Activated naive CD8-positive, alpha-beta T cell treated with anti-CD3 and anti-CD28 coated beads, Interleukin-2, amount 50 U/mL, for 24 hours (primary cell): ENCODE results near the gene KDM7A.
A peak's percentile ranks its signal among the peaks of the same experiment; 100 is the strongest.
"Not testable (repeated sequence)": the region's sequence is repeated elsewhere in the genome, so short reads cannot be mapped to it uniquely, and the experiment has no call there.

ENCODE experiments used
- ATAC-seq: fragments of 150-1000 bp; cut with Tn5 transposase; one replicate; pipeline ENCODE4 v1.10.0; 2021
- DNase-seq: peaks from one replicate; pipeline ENCODE4 v3.0.0; 2021
- H3K27ac Mint-ChIP-seq: one replicate; pipeline ENCODE4 v1.8.0; 2021; ENCODE audit warnings: mild to moderate bottlenecking, mixed read lengths
- H3K27me3 Mint-ChIP-seq: one replicate; pipeline ENCODE4 v1.8.0; 2021; ENCODE audit warnings: mixed read lengths
- H3K36me3 Mint-ChIP-seq: one replicate; pipeline ENCODE4 v1.8.0; 2021; ENCODE audit warnings: low read depth, mixed read lengths
- H3K4me1 Mint-ChIP-seq: one replicate; pipeline ENCODE4 v1.8.0; 2021; ENCODE audit warnings: mixed read lengths
- H3K4me3 Mint-ChIP-seq: one replicate; pipeline ENCODE4 v1.8.0; 2021; ENCODE audit warnings: mild to moderate bottlenecking, moderate library complexity, mixed read lengths
- H3K9me3 Mint-ChIP-seq: one replicate; pipeline ENCODE4 v1.8.0; 2021; ENCODE audit warnings: mixed read lengths

The KDM7A gene

DNA sequence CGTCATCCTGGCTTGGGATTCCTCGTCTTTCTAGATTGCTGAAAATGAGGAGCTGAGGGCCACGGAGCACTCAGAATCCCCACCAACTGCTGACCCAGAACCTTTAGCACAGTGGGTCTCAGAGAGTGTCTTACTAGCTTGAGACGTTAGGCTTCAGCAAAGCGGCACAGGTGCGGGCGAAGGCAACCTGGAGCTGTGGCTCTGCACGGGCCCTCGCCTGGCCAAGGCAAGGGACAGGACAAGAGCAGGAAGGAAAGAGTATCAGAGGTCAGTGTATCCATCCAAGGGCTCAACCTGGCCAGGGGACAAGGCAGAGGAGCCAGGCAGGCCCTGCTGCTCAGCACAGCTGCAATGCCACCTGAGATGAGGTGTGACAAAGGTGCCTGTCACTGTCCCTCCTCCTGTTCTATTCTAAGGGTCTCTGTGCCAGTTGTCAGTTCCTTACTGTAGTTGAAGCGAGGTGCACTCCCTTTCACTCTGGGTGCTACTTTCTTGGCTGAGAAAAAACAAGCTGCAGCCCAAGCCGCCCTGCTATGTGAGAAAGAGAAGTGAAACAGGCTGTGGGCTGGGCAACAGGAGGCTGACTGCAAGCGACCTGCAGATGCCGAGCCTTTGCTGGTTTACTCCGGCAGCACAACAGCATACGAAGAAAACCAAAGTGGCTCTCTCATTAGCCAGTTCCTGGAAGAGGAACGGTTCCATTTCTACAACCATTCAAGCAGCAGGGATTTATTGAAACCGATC lies 33.3 kb upstream of the KDM7A start:
- no peaks in the 10 kb centered on the region for H3K27me3 Mint-ChIP-seq
- DNase-seq (peak; percentile 40), ATAC-seq (peak; percentile 70)
- no peaks in the 10 kb centered on the region for H3K36me3 Mint-ChIP-seq
- no peaks in the 10 kb centered on the region for H3K9me3 Mint-ChIP-seq
- peaks cover 53% of the 10 kb centered on the region for H3K4me1 Mint-ChIP-seq
- peak overlapping the region; percentile 37 for H3K27ac Mint-ChIP-seq
- H3K4me3 Mint-ChIP-seq, result no peak overlapping the region

GRCh38 chr7:140206616-140207389 lies 30.0 kb upstream of the KDM7A start:
- no peak overlapping the region for H3K4me3 Mint-ChIP-seq

DNA sequence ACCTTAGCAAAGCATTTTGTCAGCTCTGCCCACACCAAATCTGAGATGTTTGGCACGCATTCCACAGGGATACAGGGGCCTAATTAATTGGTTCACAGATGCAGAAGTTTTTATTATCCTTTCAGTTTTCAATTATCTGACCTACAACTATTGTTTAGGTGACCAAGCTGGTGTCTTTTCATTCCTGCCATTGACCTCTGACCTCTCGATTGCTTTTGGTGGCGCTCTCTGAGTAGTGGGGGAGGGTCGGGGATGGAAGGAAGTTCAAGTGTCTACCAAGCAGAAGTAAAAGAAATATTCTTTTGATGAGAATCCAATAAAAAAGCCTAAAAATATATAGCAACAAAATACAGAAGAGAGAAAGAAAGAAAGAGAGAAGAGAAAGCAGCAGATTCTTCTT lies 28.8 kb upstream of the KDM7A start:
- H3K4me1 Mint-ChIP-seq, result peaks cover 20% of the 10 kb centered on the region
- H3K36me3 Mint-ChIP-seq, result no peaks in the 10 kb centered on the region
- no peak for ATAC-seq

More at GRCh38 chr7:140206616-140207389, 30.0 kb upstream of the KDM7A start:
- Mint-ChIP-seq H3K36me3 (no peaks in the 10 kb centered on the region), H3K4me1 (peaks cover 27% of the 10 kb centered on the region), H3K27me3 (no peaks in the 10 kb centered on the region), H3K9me3 (peaks cover 7% of the 10 kb centered on the region), H3K27ac (no peak overlapping the region)
- DNase-seq (no peak), ATAC-seq (no peak)

DNA sequence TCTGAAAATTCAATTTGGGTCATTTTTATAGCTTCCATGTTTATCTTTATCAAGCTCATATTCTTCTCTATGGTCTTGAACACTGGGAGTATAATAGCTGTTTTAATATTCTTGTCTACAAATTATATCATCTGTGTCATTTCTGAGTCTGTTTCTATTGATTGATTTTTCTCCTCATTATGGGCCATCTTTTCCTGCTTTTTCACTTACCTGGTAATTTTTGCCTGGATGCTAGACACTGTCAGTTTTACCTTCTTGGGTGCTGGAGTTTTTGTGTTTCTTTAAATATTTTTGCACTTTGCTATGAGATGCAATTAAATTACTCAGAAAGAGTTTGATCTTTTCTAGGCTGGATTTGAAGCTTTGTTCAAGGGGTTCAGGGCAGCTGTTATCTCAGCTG lies 26.8 kb upstream of the KDM7A start:
- DNase-seq (no peak), ATAC-seq (no peak)
- Mint-ChIP-seq H3K27me3 (no peaks in the 10 kb centered on the region), H3K36me3 (no peaks in the 10 kb centered on the region), H3K27ac (no peak overlapping the region), H3K4me3 (no peak overlapping the region), H3K9me3 (peaks cover 7% of the 10 kb centered on the region), H3K4me1 (peaks cover 8% of the 10 kb centered on the region)

More for the DNA sequence above, 28.8 kb upstream of the KDM7A start:
- Mint-ChIP-seq H3K9me3 (peaks cover 7% of the 10 kb centered on the region), H3K27ac (no peak overlapping the region), H3K27me3 (no peaks in the 10 kb centered on the region), H3K4me3 (no peak overlapping the region)
- DNase-seq, result no peak

- not testable (repeated sequence) for H3K4me1 Mint-ChIP-seq, ATAC-seq, H3K4me3 Mint-ChIP-seq, H3K27me3 Mint-ChIP-seq, H3K36me3 Mint-ChIP-seq, DNase-seq, H3K9me3 Mint-ChIP-seq, H3K27ac Mint-ChIP-seq
Observed at GRCh38 chr7:140202942-140203341, 26.2 kb upstream of the KDM7A start.

- Mint-ChIP-seq H3K4me3 (no peak overlapping the region), H3K27me3 (no peaks in the 10 kb centered on the region), H3K27ac (no peak overlapping the region), H3K36me3 (no peaks in the 10 kb centered on the region), H3K4me1 (no peaks in the 10 kb centered on the region), H3K9me3 (peaks cover 7% of the 10 kb centered on the region)
- ATAC-seq (no peak), DNase-seq (no peak)
Observed at GRCh38 chr7:140201393-140201792, 24.6 kb upstream of the KDM7A start.

DNA sequence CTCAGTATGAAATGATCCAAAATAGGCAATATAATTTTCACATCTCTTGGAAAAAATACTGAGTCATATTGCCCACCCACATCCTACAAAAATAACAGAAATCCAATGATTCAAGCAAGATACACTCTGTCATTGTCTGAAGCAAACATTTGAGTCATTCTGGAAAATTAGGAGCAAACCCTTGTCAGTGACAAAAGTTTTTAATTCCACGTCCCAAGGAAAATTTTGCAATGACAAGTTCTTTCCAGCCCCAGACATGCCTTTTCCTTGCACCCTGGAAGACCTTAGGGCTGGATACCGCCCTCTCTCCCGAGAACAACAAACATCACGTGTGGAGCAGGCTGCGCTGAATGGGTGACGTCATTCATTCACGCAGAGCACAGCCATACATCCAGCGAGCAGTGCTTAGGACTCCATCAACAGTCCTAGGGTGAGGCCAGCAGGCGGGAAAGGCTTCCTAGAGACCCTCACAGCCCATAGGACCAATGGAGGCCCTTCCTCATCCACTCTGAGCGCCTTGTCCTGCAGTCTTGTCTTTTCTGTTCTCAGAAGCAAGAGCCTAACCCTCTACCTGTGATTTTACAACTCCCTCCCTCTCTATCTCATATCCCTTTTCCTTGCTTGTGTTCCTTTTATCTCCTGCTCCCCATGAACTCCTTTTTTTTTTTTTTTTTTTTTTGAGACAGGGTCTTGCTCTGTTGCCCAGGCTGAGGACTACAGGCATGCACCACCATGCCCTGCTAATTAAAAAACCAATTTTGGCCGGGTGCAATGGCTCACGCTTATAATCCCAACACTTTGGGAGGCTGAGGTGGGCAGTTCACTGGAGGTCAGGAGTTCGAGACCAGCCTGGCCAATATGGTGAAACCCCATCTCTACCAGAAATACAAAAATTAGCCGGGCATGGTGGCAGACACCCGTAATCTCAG lies 23.5 kb upstream of the KDM7A start:
- Mint-ChIP-seq H3K27me3 (no peaks in the 10 kb centered on the region), H3K27ac (no peak overlapping the region), H3K4me3 (no peak overlapping the region), H3K4me1 (no peaks in the 10 kb centered on the region), H3K9me3 (peaks cover 7% of the 10 kb centered on the region), H3K36me3 (no peaks in the 10 kb centered on the region)
- no peak for ATAC-seq
- DNase-seq, result no peak

- Mint-ChIP-seq H3K27me3 (no peaks in the 10 kb centered on the region), H3K4me1 (no peaks in the 10 kb centered on the region), H3K9me3 (no peaks in the 10 kb centered on the region), H3K36me3 (no peaks in the 10 kb centered on the region), H3K27ac (no peak overlapping the region), H3K4me3 (no peak overlapping the region)
- ATAC-seq, result no peak
- DNase-seq, result no peak
Observed at GRCh38 chr7:140197938-140198337, 21.2 kb upstream of the KDM7A start.

GRCh38 chr7:140197218-140197890 lies 20.6 kb upstream of the KDM7A start:
- H3K36me3 Mint-ChIP-seq, result no peaks in the 10 kb centered on the region
- H3K27ac Mint-ChIP-seq, result no peak overlapping the region
- no peak overlapping the region for H3K4me3 Mint-ChIP-seq
- H3K27me3 Mint-ChIP-seq, result no peaks in the 10 kb centered on the region
- ATAC-seq, result no peak
- no peaks in the 10 kb centered on the region for H3K9me3 Mint-ChIP-seq
- H3K4me1 Mint-ChIP-seq, result no peaks in the 10 kb centered on the region
- DNase-seq, result no peak

GRCh38 chr7:140196361-140197217 lies 19.8 kb upstream of the KDM7A start:
- H3K27ac Mint-ChIP-seq, result no peak overlapping the region
- no peak for DNase-seq
- H3K4me1 Mint-ChIP-seq, result no peaks in the 10 kb centered on the region
- ATAC-seq, result no peak
- H3K4me3 Mint-ChIP-seq, result no peak overlapping the region
- no peaks in the 10 kb centered on the region for H3K36me3 Mint-ChIP-seq
- H3K9me3 Mint-ChIP-seq, result no peaks in the 10 kb centered on the region
- no peaks in the 10 kb centered on the region for H3K27me3 Mint-ChIP-seq

DNA sequence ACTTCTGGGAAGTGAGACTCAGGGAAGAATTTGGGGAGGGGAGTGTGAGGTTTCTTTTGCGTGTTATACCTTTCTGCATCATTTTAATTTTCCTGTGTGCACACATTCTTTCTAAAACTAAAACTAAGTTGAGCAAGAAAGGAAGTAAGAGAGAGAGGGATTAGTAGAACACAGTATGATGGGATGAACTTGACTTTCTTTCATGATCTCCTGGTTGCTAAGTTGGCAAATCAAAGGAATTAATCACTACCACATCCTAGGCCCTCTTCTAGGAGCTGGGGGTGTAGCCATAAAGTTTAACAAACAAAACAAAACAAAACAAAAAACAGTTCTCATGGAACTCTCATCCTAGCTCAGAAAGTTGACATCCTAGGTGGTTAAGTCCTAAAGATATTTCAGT lies 19.1 kb upstream of the KDM7A start:
- no peak for DNase-seq
- Mint-ChIP-seq H3K36me3 (no peaks in the 10 kb centered on the region), H3K4me1 (no peaks in the 10 kb centered on the region), H3K9me3 (no peaks in the 10 kb centered on the region), H3K27me3 (no peaks in the 10 kb centered on the region), H3K27ac (no peak overlapping the region), H3K4me3 (no peak overlapping the region)
- no peak for ATAC-seq

DNA sequence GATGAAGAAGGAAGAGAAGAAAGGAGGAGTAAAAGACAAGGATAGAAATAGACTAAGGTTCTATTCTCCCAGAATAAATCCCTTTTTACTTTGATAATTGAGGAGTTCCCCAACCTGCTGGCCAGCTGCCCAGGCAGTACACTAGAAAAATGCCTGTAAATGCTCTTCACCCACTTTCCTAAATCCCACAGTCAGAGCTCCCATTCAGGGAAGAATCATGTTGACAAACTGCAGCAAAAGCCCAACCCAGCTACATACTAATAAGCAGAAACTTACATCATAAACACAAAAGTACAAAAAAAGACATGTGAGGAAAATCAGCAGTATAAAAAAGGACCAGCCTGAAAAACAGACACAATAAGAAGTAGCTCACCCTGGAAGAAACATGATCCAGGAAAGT lies 15.8 kb upstream of the KDM7A start:
- no peak for ATAC-seq
- Mint-ChIP-seq H3K4me1 (peaks cover 2% of the 10 kb centered on the region), H3K27ac (no peak overlapping the region), H3K27me3 (no peaks in the 10 kb centered on the region), H3K36me3 (no peaks in the 10 kb centered on the region), H3K9me3 (no peaks in the 10 kb centered on the region), H3K4me3 (no peak overlapping the region)
- DNase-seq, result no peak

- H3K4me1 Mint-ChIP-seq, result peaks cover 2% of the 10 kb centered on the region
- DNase-seq, result no peak
- H3K36me3 Mint-ChIP-seq, result no peaks in the 10 kb centered on the region
- H3K27ac Mint-ChIP-seq, result no peak overlapping the region
- no peaks in the 10 kb centered on the region for H3K27me3 Mint-ChIP-seq
- H3K4me3 Mint-ChIP-seq, result no peak overlapping the region
- ATAC-seq, result no peak
- H3K9me3 Mint-ChIP-seq, result no peaks in the 10 kb centered on the region
Observed at GRCh38 chr7:140192176-140192575, 15.4 kb upstream of the KDM7A start.
